HG03469 (cell line): ENCODE data around the gene SHISAL1.
"Not testable (repeated sequence)": the region's sequence is repeated elsewhere in the genome, so short reads cannot be mapped to it uniquely, and the experiment has no call there.

Experiments
- ATAC-seq: cut with Tn5 transposase; IDR thresholded peaks from one replicate; pipeline ENCODE4 v1.9.1; 2021; ENCODE audit warnings: mild to moderate bottlenecking, moderate library complexity, moderate number of reproducible peaks; ENCODE audit not compliant: unreplicated experiment

SHISAL1 gene

GRCh38 chr22:44244265-44244822 lies 68.4 kb downstream of the SHISAL1 start:
- ATAC-seq: no peak

GRCh38 chr22:44243761-44244160 lies 69.0 kb downstream of the SHISAL1 start:
- ATAC-seq: no peak

GRCh38 chr22:44242946-44243724 lies 69.6 kb downstream of the SHISAL1 start:
- ATAC-seq: no peak

- ATAC-seq: not testable (repeated sequence)
Observed at GRCh38 chr22:44241121-44241520, 71.6 kb downstream of the SHISAL1 start.

- no peak for ATAC-seq
Observed at GRCh38 chr22:44237290-44237689, 75.5 kb downstream of the SHISAL1 start.

GRCh38 chr22:44234372-44234771 lies 78.4 kb downstream of the SHISAL1 start:
- ATAC-seq: not testable (repeated sequence)

GRCh38 chr22:44231233-44231632 lies 81.5 kb downstream of the SHISAL1 start:
- ATAC-seq: no peak

GRCh38 chr22:44229809-44230208 lies 82.9 kb downstream of the SHISAL1 start:
- no peak for ATAC-seq

GRCh38 chr22:44229331-44229730 lies 83.4 kb downstream of the SHISAL1 start:
- no peak for ATAC-seq

GRCh38 chr22:44225812-44226211 lies 86.9 kb downstream of the SHISAL1 start:
- no peak for ATAC-seq

GRCh38 chr22:44225091-44225689 lies 87.6 kb downstream of the SHISAL1 start:
- no peak for ATAC-seq

GRCh38 chr22:44224166-44224565 lies 88.6 kb downstream of the SHISAL1 start:
- ATAC-seq: no peak

GRCh38 chr22:44221710-44222475 lies 90.9 kb downstream of the SHISAL1 start:
- ATAC-seq: no peak

- no peak for ATAC-seq
Observed at GRCh38 chr22:44220727-44221680, 91.7 kb downstream of the SHISAL1 start.

- ATAC-seq: no peak
Observed at GRCh38 chr22:44219101-44219870, 93.5 kb downstream of the SHISAL1 start.

- ATAC-seq: no peak
Observed at GRCh38 chr22:44218071-44218470, 94.7 kb downstream of the SHISAL1 start.

- no peak for ATAC-seq
Observed at GRCh38 chr22:44217346-44217745, 95.4 kb downstream of the SHISAL1 start.

- no peak for ATAC-seq
Observed at GRCh38 chr22:44215287-44215686, 97.5 kb downstream of the SHISAL1 start.

GRCh38 chr22:44214764-44215163 lies 98.0 kb downstream of the SHISAL1 start:
- ATAC-seq: no peak

GRCh38 chr22:44214187-44214586 lies 98.6 kb downstream of the SHISAL1 start:
- no peak for ATAC-seq
